Measurements from ENCODE around the gene DNAJC21. TPM values are rescaled to one million over a fixed set of nuclear protein-coding genes. Genes with fewer than 3 reads are reported as not detected.

DNAJC21 gene
- total and polyA plus RNA-seq, 2 of the 4 experiments (the other 2 are of a cell fraction) = 8.8 to 12.7 TPM

GRCh38 chr5:34924462-34924765 is 4.9 kb upstream of the DNAJC21 start:
- Histone ChIP-seq H2BK5ac (ENCODE audit: low read depth, low read length, poor library complexity, severe bottlenecking) (peak overlapping the region; percentile 95), H3K79me1 (ENCODE audit: low read depth in 1 of 2, low read length in 2 of 2) (peaks cover 6 to 32% of the 10 kb centered on the region in 2 experiments; a peak in 3 of 4 replicates), H3K18ac (ENCODE audit: low read depth, low read length) (no peak overlapping the region), H4K91ac (ENCODE audit: insufficient read depth, low read depth, low read length) (no peak overlapping the region), H3K4me3 (ENCODE audit: insufficient read depth, low read depth, low read length) (no peak overlapping the region), H3K4me1 (ENCODE audit: control insufficient read depth, insufficient read depth, low read length) (peaks cover 5% of the 10 kb centered on the region), H2BK15ac (ENCODE audit: low read depth, low read length) (no peak overlapping the region), H2AFZ (replicated peaks; ENCODE audit: low read length, poor library complexity) (no peak overlapping the region), H4K5ac (ENCODE audit: low read depth, low read length) (no peak overlapping the region), H3K9ac (ENCODE audit: low read depth, low read length) (no peak overlapping the region), H2AK5ac (ENCODE audit: low read depth, low read length) (no peak overlapping the region), H3K27me3 (ENCODE audit: control insufficient read depth, insufficient read depth, low read length) (no peaks in the 10 kb centered on the region), H4K20me1 (ENCODE audit: insufficient read depth, low read length) (no peaks in the 10 kb centered on the region), H3K14ac (replicated peaks; ENCODE audit: low read depth, low read length) (no peak overlapping the region), H3K9me1 (ENCODE audit: insufficient read depth, low read length) (no peaks in the 10 kb centered on the region), H3K23ac (ENCODE audit: low read depth, low read length) (no peak overlapping the region), H3K27ac (ENCODE audit: insufficient read depth, low read length) (no peak overlapping the region), H2BK20ac (ENCODE audit: low read depth, low read length) (no peak overlapping the region), H3K56ac (ENCODE audit: extremely low read depth, insufficient read depth, low read length) (no peak overlapping the region), H3K4ac (ENCODE audit: low read depth, low read length) (no peak overlapping the region), H3K9me3 (ENCODE audit: control insufficient read depth, insufficient read depth, low read length) (no peaks in the 10 kb centered on the region), H2BK120ac (ENCODE audit: low read depth, low read length) (no peak overlapping the region), H3K36me3 (ENCODE audit: control insufficient read depth, insufficient read depth, low read length) (peaks cover 16% of the 10 kb centered on the region), H3K4me2 (ENCODE audit: low read depth, low read length) (no peak overlapping the region), H4K8ac (ENCODE audit: low read depth in 2 of 2, low read length in 2 of 2) (no peak overlapping the region; a peak in 1 of 4 replicates), H2AK9ac (replicated peaks; ENCODE audit: low read depth, low read length, poor library complexity) (no peak overlapping the region)
- dilution Hi-C loops (cut with HindIII; ENCODE audit: low sequenced_read_pairs, unreplicated experiment) (no loop called here), intact Hi-C loops (cut with micrococcal nuclease) (no loop called here), in situ Hi-C loops (cut with MboI; ENCODE audit: low sequenced_read_pairs) (no loop called here)
- CTCF ChIA-PET = interaction anchor here (1.2 kb wide), 1 partner anchor 27 kb away, joined by 3 read pairs; no protein-coding TSS in a partner anchor
- no peak for DNase-seq
- TF ChIP-seq RAD21 (IDR thresholded peaks at IDR 0.05; ENCODE audit: low read length) = no peak
- TF ChIP-seq MXI1 (IDR thresholded peaks at IDR 0.05; ENCODE audit: borderline replicate concordance, low read depth, low read length) = no peak
- TF ChIP-seq CHD1 (IDR thresholded peaks at IDR 0.05; ENCODE audit: low read depth, low read length) = no peak
- no peak for TF ChIP-seq MAZ (IDR thresholded peaks at IDR 0.05; ENCODE audit: borderline replicate concordance, low read depth, low read length)
- ATAC-seq (ENCODE audit: low read depth) = no peak
- BruUV-seq (replicated peaks) = no TSS peak
- POLR2A ChIA-PET (ENCODE audit: unreplicated experiment) = no interaction called here

All from IMR-90 (cell line).